ENCODE results near the gene THSD4. TPM values are rescaled to one million over a fixed set of nuclear protein-coding genes. Genes with fewer than 3 reads are reported as not detected.

Gene THSD4
- total RNA-seq, 1 experiment from 2014 or later, result 65.4 TPM

GRCh38 chr15:71088155-71088554 is 27.1 kb upstream of the THSD4 start:
- H3K27ac ChIP-seq (ENCODE audit: low read length), result no peak overlapping the region
- H3K9me3 ChIP-seq (ENCODE audit: control insufficient read depth, insufficient read depth, low read depth, low read length), result no peaks in the 10 kb centered on the region
- no TSS peak for BruUV-seq (replicated peaks)
- H3K4me1 ChIP-seq (ENCODE audit: control insufficient read depth, insufficient read depth, low read length), result no peaks in the 10 kb centered on the region
- in situ Hi-C loops (cut with HindIII; ENCODE audit: low pct_unique_long_range_greater_than_20kb, low sequenced_read_pairs) (no loop called here), intact Hi-C loops (cut with micrococcal nuclease; ENCODE audit: unreplicated experiment) (no loop called here)
- ATAC-seq, result no peak
- CTCF ChIA-PET, result no interaction called here
- POLR2A ChIA-PET, result no interaction called here
- TF ChIP-seq POLR2AphosphoS5 (IDR thresholded peaks at IDR 0.05; ENCODE audit: low read depth, low read length) (no peak), TCF7L2 (IDR thresholded peaks at IDR 0.05; ENCODE audit: low read depth, low read length) (no peak), SIN3A (IDR thresholded peaks at IDR 0.05; ENCODE audit: borderline replicate concordance, insufficient read depth, low read depth, low read length) (no peak), REST (IDR thresholded peaks at IDR 0.05; ENCODE audit: insufficient read depth in 1 of 2, low read depth in 2 of 2, low read length in 1 of 2) (no peak)
- TF ChIP-seq, protein P1, sequence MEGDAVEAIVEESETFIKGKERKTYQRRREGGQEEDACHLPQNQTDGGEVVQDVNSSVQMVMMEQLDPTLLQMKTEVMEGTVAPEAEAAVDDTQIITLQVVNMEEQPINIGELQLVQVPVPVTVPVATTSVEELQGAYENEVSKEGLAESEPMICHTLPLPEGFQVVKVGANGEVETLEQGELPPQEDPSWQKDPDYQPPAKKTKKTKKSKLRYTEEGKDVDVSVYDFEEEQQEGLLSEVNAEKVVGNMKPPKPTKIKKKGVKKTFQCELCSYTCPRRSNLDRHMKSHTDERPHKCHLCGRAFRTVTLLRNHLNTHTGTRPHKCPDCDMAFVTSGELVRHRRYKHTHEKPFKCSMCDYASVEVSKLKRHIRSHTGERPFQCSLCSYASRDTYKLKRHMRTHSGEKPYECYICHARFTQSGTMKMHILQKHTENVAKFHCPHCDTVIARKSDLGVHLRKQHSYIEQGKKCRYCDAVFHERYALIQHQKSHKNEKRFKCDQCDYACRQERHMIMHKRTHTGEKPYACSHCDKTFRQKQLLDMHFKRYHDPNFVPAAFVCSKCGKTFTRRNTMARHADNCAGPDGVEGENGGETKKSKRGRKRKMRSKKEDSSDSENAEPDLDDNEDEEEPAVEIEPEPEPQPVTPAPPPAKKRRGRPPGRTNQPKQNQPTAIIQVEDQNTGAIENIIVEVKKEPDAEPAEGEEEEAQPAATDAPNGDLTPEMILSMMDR (IDR thresholded peaks at IDR 0.05), result no peak
- H3K27me3 ChIP-seq (ENCODE audit: control insufficient read depth, insufficient read depth, low read length), result no peaks in the 10 kb centered on the region
- H3K4me3 ChIP-seq (ENCODE audit: low read depth in 2 of 2, low read length in 2 of 2), result no peak overlapping the region
- no peaks in the 10 kb centered on the region for H3K36me3 ChIP-seq (ENCODE audit: control insufficient read depth, insufficient read depth, low read length)
- no peak for DNase-seq (ENCODE audit: low read depth, low spot score)

DNA sequence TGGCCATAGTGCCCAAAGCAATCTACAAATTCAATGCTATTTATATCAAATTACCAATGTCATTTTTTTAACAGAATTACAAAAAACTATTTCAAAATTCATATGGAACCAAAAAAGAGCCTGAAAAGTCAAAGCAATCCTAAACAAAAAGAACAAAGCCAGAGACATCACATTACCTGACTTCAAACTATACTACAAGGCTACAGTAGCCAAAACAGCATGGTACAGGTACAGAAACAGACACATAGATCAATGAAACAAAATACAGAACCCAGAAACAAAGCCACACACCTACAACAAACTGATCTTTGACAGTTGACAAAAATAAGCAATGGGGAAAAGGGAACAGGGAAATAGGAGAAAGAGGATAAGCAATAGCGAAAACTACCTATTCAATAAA is 26.6 kb upstream of the THSD4 start:
- POLR2A ChIA-PET, result no interaction called here
- TF ChIP-seq SIN3A (IDR thresholded peaks at IDR 0.05; ENCODE audit: borderline replicate concordance, insufficient read depth, low read depth, low read length) (no peak), REST (IDR thresholded peaks at IDR 0.05; ENCODE audit: insufficient read depth in 1 of 2, low read depth in 2 of 2, low read length in 1 of 2) (no peak), POLR2AphosphoS5 (IDR thresholded peaks at IDR 0.05; ENCODE audit: low read depth, low read length) (no peak), TCF7L2 (IDR thresholded peaks at IDR 0.05; ENCODE audit: low read depth, low read length) (no peak)
- TF ChIP-seq, protein P1 (IDR thresholded peaks at IDR 0.05), result no peak
- intact Hi-C loops (cut with micrococcal nuclease; ENCODE audit: unreplicated experiment) (no loop called here), in situ Hi-C loops (cut with HindIII; ENCODE audit: low pct_unique_long_range_greater_than_20kb, low sequenced_read_pairs) (no loop called here)
- DNase-seq (ENCODE audit: low read depth, low spot score), result no peak
- H3K27me3 ChIP-seq (ENCODE audit: control insufficient read depth, insufficient read depth, low read length), result no peaks in the 10 kb centered on the region
- H3K4me3 ChIP-seq (ENCODE audit: low read depth in 2 of 2, low read length in 2 of 2), result no peak overlapping the region
- CTCF ChIA-PET, result no interaction called here
- BruUV-seq (replicated peaks), result no TSS peak
- no peaks in the 10 kb centered on the region for H3K9me3 ChIP-seq (ENCODE audit: control insufficient read depth, insufficient read depth, low read depth, low read length)
- no peaks in the 10 kb centered on the region for H3K4me1 ChIP-seq (ENCODE audit: control insufficient read depth, insufficient read depth, low read length)
- H3K27ac ChIP-seq (ENCODE audit: low read length), result no peak overlapping the region
- no peaks in the 10 kb centered on the region for H3K36me3 ChIP-seq (ENCODE audit: control insufficient read depth, insufficient read depth, low read length)
- ATAC-seq, result no peak
